ENCODE measurements around the gene SLC1A3.
"Not testable (repeated sequence)": the region's sequence is repeated elsewhere in the genome, so short reads cannot be mapped to it uniquely, and the experiment has no call there.

Gene SLC1A3

DNA sequence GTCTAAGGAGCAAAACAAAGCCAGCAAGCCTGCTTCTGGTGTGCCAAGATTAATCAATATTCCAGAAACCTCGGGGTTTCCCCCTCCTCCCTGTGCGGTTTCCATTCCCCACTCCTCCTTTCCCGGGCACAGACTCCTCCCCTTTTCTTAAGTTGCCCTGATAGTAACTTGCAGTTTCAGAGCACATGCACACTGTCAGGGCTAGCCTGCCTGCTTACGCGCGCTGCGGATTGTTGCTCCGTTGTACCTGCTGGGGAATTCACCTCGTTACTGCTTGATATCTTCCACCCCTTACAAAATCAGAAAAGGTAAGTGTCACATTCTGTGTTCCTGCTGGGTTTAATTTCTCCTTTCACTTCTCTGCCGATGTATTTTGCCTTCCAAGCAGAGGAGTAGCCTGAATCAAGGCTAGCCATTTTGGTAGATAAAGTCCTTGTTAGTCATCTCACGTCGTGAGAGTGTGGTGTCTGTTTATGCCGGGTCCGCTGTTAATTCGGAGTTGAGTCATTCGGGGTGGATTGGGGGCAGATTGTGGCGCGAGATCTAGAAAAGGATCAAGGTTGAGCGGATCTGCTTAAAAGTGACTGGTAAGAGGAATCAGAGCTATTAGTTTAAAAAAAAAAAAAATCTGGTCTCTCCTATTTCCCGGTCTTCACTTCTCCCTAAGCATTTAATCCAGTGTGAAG, at the start of gene SLC1A3:
SLC1A3 (plus strand) TSS at position 179 of the 686 bp plus-strand sequence. CDS start 1,818 bp downstream, outside the sequence.
- DNase-seq (ENCODE audit: low read depth in 2 of 2): peak; percentile 33 to 42

DNA sequence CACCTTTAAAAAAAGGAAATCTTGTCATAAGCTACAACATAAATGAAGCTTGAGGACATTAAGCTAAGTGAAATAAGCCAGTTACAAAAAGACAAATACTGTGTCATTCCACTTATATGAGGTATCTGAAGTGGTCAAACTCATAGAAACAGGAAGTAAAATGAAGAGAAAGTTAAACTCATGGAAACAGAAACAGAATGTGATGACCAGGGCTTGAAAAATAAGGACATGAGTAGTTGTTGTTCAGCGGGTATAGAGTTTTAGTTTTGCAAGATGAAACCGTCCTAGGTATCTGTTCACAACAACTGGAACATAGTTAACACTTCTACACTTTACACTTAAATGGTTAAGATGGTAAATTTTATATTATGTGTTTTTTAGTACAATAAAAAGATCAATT, 47.8 kb upstream of the SLC1A3 start:
- DNase-seq (ENCODE audit: low read depth in 2 of 2): no peak

DNA sequence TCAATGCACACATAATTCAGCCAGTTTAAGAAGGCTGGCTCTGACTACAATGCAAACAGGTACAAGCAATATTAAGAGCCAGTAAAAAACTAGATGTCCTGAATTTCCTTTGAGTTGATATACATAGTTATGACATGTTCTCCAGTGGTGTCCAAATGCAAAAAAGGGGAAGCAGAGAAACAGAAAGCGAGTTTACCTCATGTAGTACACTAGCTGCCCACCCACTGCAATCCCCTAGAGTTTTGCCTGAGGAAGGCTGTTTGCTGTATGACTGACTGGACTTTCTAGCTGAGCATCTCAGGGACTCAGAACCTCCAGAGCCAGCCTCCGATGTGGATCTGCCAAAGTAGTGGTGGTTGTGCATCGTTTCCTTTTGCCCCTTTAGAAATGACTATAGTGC, 44.8 kb upstream of the SLC1A3 start:
- DNase-seq (ENCODE audit: low read depth in 2 of 2): no peak

DNA sequence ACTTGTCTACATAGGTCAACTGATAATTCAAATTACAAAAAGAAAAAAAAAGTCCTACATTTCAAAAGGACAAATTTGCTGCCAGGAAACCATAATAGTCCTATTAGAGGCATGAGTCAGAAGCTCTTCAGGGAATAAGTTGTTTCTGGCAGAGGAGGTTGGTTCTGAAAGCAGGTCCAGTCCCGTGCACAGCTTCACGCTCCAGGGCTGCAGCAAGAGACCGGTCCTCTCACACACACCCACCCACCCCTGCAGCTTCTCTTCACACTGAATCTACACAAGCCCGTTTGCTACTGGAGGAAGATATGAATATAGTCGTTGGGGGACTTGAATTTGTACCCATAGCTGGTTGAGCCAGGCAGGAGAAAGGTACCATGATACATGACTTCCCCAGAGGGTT, 36.9 kb upstream of the SLC1A3 start:
- no peak for DNase-seq (ENCODE audit: low read depth in 2 of 2)

DNA sequence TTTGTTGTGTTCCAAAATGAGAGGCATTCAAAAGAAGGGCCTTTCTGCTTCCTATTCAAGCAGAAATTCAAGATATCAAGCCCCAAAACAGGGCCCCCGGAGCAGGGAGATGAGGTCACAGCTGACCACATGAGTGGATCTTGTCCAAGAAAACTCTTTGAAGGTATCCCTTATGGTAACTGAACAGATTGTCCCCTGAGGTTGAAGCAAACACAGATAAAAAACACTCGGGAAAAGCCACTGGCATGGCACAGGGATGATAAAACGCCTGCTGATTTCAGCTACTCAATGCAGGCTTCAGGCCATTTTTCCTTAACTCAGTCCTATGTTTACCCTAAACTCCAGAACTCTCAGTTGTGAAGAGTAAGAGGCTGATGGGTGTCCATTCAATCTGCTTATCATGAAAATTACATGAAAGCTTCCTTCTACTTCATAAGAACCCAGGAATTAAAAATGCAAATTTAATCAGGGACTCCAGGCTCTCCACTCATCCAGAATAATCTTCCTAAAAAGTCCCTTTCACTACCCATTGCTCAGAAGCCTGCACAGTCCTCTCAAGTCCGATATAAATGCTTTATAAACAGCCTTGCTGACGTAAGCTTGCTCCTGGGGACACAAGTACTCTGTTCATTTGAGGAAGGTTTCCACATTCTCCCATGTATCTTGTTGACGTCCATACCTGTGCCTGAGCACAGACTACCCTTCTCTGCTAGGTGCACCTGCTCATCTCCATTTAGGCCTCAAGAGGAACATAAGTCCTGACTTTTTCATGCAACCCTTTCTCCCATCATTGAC, 35.9 kb upstream of the SLC1A3 start:
- no peak for DNase-seq (ENCODE audit: low read depth in 2 of 2)

DNA sequence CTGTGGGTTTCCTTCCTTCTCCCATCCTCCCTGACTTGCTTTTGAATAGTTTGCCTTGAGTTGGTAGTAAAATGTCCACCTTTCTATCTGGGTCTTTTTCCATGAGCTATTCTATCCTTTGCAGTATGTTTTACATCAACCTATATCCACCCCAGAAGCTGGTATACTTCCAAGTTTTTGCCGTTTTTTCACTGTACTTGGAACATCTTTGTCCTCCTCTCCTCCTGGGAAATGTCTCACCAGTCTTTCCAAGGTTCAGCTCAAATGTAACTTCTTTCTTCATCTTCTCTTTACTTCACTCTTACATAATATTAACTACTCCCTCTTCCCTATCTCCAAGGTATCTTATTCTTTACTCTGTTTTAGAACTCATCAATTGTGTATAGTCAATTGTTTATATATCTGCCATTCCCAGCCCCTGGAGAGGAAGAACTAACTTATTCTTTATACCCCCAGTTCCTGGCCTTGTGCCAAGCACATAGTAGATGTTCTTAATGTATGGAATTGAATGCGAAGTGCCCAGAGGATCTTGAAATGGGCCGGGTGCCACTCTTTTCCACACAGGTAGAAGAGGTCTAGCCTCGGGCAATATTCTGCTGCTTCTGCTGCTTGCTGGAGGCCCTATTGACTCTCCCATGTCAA, 34.9 kb upstream of the SLC1A3 start:
- no peak for DNase-seq (ENCODE audit: low read depth in 2 of 2)

DNA sequence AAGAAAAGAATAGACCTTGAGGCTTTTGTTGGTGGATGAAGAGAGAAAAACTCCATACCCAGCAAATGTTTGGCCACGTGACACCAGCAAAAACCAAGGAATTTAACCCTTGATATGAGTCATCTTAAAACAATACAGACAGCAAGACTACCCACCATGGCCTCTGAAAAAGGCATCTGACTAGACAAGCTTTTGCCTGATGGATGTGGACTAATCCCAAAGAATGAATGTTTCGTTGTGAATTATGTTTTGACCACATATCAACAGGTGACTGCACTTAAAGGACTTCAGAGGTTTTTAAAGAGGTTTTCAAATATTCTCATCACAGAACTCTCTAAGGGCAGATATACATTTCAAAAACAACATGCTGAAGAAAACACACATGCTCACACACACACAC, 33.0 kb upstream of the SLC1A3 start:
- no peak for DNase-seq (ENCODE audit: low read depth in 2 of 2)

DNA sequence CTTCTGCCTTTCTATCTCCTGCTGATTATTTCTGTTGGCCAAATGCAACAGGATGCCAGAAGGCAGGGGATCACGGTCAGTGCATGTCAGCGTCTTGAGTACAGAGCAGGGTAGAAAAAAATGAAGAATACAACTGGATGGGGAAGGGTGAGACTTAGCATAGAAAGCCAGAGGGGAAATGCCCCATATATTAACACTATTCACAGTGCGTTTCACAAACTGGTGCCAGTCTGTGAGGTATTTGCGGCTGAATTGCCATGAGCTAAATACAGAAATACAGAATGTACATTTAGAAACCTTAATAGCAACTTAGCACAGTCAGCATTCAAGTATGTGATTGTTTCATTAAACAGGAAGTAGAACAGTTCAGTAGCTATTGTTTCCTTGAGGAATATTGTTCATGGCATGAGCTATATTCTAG, 31.0 kb upstream of the SLC1A3 start:
- no peak for DNase-seq (ENCODE audit: low read depth in 2 of 2)

DNA sequence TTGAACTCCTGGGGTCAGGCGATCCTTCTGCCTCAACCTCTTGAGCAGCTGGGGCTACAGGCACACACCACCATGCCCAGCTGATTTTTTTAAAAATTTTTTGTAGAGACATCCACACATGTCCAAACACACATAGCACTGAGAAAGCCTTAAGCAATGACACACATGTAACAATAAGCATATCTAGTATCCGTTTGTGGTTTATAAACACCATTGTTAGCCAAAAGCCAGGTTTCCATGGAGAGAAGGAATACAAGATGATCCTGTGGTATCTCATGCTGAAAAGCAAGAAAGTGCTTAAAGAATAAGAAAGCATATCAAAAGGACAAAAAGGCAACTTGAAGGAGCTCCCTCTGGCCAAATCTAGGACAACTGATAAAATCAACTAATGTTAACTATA, 29.7 kb upstream of the SLC1A3 start:
- no peak for DNase-seq (ENCODE audit: low read depth in 2 of 2)

DNA sequence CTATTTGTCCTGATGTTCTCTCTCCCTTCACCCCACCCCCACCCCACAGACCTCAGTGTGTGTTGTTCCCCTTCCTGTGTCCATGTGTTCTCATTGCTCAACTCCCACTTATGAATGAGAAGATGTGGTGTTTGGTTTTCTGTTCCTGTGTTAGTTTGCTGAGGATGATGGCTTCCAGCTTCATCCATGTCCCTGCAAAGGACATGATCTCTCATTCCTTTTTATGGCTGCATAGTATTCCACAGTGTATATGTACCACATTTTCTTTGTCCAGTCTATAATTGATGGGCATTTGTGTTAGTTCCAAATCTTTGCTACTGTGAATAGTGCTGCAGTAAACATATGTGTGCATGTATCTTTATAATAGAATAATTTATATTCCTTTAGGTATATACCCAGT, 26.5 kb upstream of the SLC1A3 start:
- not testable (repeated sequence) for DNase-seq (ENCODE audit: low read depth in 2 of 2)

DNA sequence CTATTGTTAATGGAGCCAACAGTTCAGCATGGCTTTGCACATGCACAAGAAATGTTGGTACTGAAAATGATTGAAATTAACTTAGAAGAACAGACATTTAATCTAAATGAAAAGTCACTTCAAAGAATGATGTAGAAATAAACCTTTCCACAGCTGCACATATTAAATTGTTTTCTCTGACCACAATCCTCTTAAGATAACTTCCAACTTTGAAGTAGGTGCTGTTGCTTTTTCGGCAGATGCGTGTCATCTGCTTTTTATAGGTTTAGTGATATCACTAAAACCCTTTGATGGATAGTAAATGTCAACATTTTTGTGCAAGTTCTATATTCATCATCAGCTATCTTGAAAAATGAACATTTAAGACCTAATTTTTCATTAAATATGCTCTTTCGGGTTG, 25.3 kb upstream of the SLC1A3 start:
- DNase-seq (ENCODE audit: low read depth in 2 of 2): no peak

DNA sequence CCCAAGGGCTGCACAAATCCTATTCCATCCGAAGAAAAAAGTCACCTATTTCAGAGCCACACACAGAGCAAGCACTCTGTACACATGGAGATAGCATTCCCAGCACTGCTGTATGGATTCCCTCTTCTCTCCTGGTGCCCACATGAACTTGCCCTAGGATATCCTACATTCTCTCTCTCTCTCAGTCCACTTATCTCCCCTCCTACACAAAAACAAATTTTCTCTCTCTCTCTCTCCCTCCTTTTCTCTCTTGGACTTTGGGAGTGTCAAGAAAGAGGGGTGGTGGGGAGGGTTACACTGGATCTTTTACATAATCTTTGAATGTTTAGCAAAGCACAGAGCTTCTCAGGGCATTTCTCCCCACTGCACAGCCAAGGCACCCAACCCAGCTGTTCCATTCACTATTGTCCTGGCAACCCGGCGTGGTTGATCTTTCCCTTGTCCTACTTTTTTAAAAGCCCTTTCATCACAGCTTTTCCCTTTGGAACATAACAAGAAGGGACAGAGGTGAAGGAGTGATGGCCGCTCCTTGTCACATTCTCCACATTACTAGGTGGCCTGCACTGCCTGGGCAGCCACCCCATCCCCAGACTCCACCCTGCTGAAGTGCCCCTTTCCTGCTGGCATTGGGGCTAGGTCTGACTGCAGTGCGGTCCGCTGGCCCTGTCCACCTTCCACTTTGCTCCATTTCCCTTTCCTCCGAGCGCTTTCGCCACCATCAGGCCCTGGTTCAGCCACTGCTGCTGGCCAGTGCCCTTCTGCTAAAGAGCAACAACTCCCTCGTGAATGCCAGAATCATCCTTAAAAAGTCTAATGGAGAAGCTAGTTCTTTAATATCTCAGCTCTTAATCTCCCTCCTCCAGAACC, 22.2 kb upstream of the SLC1A3 start:
- no peak for DNase-seq (ENCODE audit: low read depth in 2 of 2)

DNA sequence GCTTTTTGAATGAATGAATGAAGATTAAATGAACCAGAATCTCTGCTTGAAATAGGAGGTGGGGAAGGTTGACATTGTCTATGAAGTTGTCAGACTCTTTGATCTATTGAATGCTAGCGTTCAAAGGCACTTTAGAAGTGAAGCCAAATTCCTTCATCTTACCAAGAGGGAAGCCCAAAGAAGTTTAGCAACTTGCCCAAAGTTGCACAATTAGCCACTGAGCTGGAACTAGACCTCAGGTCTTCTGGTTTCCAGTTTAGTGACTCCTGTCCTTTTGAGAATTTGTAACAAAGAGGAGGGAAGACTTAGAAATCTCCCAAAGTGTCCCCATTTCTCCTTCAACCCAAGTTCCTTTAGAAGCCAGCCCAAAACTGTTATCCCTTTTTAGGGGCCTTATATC, 20.7 kb upstream of the SLC1A3 start:
- no peak for DNase-seq (ENCODE audit: low read depth in 2 of 2)

DNA sequence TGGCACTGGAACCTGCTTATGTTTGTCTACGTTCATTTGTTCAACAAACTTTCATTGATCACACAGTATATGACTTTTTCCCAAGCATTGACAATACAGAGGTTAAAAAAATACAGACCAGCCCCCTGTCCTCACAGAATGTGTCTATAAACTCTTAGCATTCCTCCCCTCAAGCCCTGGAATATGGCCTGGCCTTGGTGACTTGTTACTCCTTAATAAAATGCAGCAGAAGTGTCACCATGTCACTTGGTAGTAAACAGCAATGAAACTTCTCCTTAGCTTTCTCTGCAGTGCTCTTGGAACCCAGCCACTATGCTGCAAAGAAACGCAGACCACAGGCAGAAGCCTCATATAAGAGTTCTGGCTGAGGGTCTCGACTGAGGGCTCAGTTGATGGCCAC, 19.1 kb upstream of the SLC1A3 start:
- no peak for DNase-seq (ENCODE audit: low read depth in 2 of 2)

DNA sequence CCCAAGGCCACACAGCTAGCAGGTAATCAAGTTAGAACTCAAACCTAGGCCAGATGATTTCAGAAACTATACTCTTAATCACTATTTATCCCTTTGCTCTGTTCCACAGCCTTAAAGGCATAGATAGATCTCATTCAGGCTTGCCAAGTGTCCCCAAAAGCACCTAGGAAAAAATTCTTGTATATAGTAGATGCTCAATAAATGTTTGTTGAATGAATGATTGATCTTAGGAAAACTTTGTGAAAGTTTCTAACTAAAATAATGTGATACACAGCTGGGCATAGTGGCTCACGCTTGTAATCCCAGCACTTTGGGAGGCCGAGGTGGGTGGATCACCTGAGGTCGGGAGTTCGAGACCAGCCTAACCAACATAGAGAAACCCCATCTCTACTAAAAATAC, 16.7 kb upstream of the SLC1A3 start:
- DNase-seq (ENCODE audit: low read depth in 2 of 2): not testable (repeated sequence)

DNA sequence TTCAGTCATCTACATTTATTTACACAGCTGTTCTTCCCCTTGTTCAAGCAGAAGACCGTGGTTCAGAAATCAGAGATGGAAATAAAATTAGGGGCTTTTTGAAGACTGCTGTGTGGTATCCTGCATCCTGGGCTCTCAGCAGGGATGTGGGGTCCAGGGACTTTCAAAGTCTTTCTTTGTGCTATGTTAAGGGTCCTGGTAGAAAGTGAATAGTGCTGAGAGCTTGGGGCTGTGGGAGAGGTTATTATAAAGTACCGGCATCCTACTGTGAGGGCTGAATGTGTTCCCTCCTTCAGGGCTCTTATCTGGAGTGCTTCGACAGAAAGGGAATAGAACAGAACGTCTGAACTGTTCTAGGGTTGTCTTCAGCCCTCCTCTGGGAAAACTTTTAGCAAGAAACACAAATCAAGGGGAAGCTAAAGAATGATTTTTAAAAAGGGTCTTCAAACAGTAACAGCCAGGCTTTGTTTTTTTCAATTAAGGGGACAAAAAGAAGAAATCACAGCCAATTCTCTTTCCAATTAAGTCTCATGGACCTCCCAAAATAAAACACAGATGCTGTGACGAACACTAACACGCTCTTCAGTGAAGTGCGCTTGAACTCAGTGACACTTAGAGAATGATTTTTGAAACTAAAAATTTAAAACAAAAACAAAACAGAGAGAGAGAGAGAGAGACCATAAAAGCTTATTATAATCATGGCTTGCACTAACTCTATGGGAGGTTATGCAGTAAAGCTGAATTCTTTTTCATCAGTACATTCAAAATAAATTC, 15.7 kb upstream of the SLC1A3 start:
- no peak for DNase-seq (ENCODE audit: low read depth in 2 of 2)

DNA sequence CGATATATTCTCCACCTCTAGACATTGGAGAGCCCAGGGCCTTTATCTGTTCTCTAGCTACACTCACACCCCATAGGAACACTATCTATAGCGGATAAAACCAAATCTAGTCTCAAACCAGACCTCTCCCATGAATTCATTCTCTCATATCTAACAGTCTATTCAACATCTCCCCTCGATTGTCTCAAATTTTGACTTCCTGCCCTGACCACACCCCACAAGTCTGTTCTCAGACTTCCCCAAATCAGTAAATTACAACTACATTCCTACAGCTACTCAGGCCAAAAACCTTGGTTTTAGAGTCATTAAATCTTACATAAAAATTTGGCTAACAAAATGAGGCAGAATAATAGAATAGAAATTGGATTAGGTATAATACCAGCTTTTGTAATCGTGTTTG, 12.5 kb upstream of the SLC1A3 start:
- DNase-seq (ENCODE audit: low read depth in 2 of 2): no peak

DNA sequence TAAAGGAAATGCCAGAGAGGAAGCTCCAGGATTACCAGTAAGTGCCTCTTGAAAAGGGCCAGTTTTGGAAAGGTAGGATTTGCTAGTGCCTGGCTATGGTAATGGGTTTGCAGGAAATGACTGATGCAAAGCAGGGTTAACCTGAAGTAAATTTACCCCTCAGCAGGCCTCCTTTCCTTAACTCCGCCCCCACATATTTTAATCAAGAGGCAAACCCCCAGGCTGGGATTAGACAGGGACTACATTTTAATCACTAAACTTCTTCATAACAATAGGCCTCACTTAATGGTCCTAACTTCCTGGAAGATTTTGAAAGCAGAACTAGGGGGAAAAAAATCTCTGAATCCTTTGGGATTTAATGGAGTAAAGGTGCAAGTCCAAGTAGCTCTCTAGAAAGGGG, 10.2 kb upstream of the SLC1A3 start:
- DNase-seq (ENCODE audit: low read depth in 2 of 2): no peak

DNA sequence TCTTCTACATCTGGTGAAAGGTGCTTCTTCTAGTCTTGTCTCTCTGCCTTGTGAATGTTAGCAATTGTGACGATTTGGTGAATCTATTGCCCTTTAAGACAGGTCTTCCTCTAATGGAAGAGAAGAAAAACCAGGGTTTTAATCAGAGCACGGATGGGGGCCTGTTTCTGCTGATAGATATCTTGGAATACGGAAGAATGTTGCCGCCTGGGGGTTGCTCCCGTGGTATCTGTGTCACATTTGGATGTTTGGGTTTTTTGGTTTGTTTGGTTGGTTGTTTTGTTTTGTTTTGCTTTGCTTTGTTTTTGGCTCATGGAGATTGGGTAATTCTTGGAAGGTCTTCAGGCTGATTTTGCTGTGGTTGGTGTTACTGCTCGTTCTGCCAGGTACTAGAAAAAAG, 9.7 kb upstream of the SLC1A3 start:
- no peak for DNase-seq (ENCODE audit: low read depth in 2 of 2)

DNA sequence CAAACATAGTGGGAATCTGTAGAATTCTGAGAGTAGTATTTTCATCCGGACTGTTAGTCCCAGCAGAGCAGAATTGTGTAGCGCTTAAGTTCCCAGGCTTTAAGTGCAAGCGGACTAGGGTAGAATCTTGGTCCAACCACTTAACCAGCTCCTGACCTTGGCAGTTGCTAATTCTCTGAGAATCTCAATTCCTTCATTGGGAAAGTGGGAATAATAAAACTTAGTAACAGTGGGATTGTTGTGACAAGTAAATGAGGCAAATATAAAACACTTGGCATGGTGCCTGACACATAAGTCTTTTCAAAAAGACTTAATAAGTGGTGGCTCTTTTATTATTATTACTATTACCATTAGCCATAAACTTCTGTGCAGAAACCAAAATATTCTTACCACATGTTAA, 8.4 kb upstream of the SLC1A3 start:
- DNase-seq (ENCODE audit: low read depth in 2 of 2): no peak

Measured in stimulated activated CD4-positive, alpha-beta T cell treated with anti-CD3 and anti-CD28 coated beads, Interleukin-15, amount 100 ng/mL, for 48 hours (primary cell).